Keratinocyte (primary cell): ENCODE results near the gene PODN. TPM values are rescaled to one million over a fixed set of nuclear protein-coding genes. Genes with fewer than 3 reads are reported as not detected.

Experiments
- DNase-seq: peaks from one replicate; pipeline ENCODE4 v3.0.0-alpha.2; 2011; ENCODE audit warnings: low read depth, missing footprints, low spot score
- FAIRE-seq: peaks from 2 replicates; lab custom pipeline; 2011; peaks lifted over from hg19 to GRCh38; lab: Jason Lieb, UNC
- H2AFZ ChIP-seq: 2 replicates; pipeline ENCODE4 v1.6.0; 2012; ENCODE audit warnings: low read length, control low read depth, inconsistent platforms; ENCODE audit not compliant: control insufficient read depth
- H3K27ac ChIP-seq: 2 replicates; pipeline ENCODE4 v1.5.1; 2011; ENCODE audit warnings: low read length; ENCODE audit not compliant: control insufficient read depth, insufficient read depth
- H3K27me3 ChIP-seq: 3 replicates; pipeline ENCODE4 v1.6.0; 2011; ENCODE audit warnings: low read length; ENCODE audit not compliant: control insufficient read depth, insufficient read depth; ENCODE audit errors: extremely low read depth
- H3K36me3 ChIP-seq, 2 experiments: 2 replicates in 1 of 2; 3 replicates in 1 of 2; pipeline ENCODE4 v1.5.1; 2011; ENCODE audit warnings: low read length in 2 of 2, mild to moderate bottlenecking in 1 of 2; ENCODE audit not compliant: control insufficient read depth in 2 of 2, insufficient read depth in 2 of 2; ENCODE audit errors: extremely low read depth in 1 of 2
- H3K4me1 ChIP-seq: 3 replicates; pipeline ENCODE4 v1.5.1; 2011; ENCODE audit warnings: low read length; ENCODE audit not compliant: control insufficient read depth, insufficient read depth; ENCODE audit errors: extremely low read depth
- H3K4me2 ChIP-seq: 3 replicates; pipeline ENCODE4 v1.6.0; 2011; ENCODE audit warnings: low read depth, low read length; ENCODE audit not compliant: control insufficient read depth, insufficient read depth; ENCODE audit errors: extremely low read depth
- H3K4me3 ChIP-seq, 3 experiments: fragments of 200-600 bp in 1 of 3; sonication (generic) in 1 of 3; 2 replicates in 2 of 3; 3 replicates in 1 of 3; pipeline ENCODE4 v1.5.1; 2011 to 2016; ENCODE audit warnings: low read length in 3 of 3, mild to moderate bottlenecking in 3 of 3, control low read depth in 2 of 3, inconsistent platforms in 1 of 3, low read depth in 1 of 3, mixed read lengths in 1 of 3, mixed run types in 1 of 3, moderate library complexity in 1 of 3; ENCODE audit not compliant: control insufficient read depth in 2 of 3, insufficient read depth in 2 of 3; ENCODE audit errors: extremely low read depth in 1 of 3
- H3K79me2 ChIP-seq: 2 replicates; pipeline ENCODE4 v1.6.0; 2012; ENCODE audit warnings: low read length; ENCODE audit not compliant: control insufficient read depth, insufficient read depth
- H3K9ac ChIP-seq: 3 replicates; pipeline ENCODE4 v1.6.0; 2011; ENCODE audit warnings: low read length; ENCODE audit not compliant: control insufficient read depth, insufficient read depth; ENCODE audit errors: extremely low read depth
- H3K9me1 ChIP-seq: 3 replicates; pipeline ENCODE4 v1.6.0; 2011; ENCODE audit warnings: low read length; ENCODE audit not compliant: control insufficient read depth, insufficient read depth; ENCODE audit errors: extremely low read depth
- H3K9me3 ChIP-seq: 2 replicates; pipeline ENCODE4 v1.5.1; 2012; ENCODE audit warnings: low read depth, low read length; ENCODE audit not compliant: control insufficient read depth
- H4K20me1 ChIP-seq: 3 replicates; pipeline ENCODE4 v1.6.0; 2011; ENCODE audit warnings: low read length; ENCODE audit not compliant: control insufficient read depth, insufficient read depth; ENCODE audit errors: extremely low read depth
- CTCF ChIP-seq, 3 experiments: IDR thresholded peaks in 1 of 3; conservative IDR thresholded peaks in 1 of 3; optimal IDR thresholded peaks in 1 of 3; 2 replicates in 2 of 3; 3 replicates in 1 of 3; pipeline versions ENCODE3 to v1.5.1; 2011; ENCODE audit warnings: low read length in 3 of 3, mild to moderate bottlenecking in 3 of 3, moderate library complexity in 2 of 3, control low read depth in 1 of 3, inconsistent platforms in 1 of 3; ENCODE audit not compliant: insufficient read depth in 2 of 3; ENCODE audit errors: extremely low read depth in 1 of 3
- EZH2 ChIP-seq: IDR thresholded peaks from one replicate; pipeline ENCODE4 v1.6.1; 2012; ENCODE audit warnings: inconsistent platforms, mild to moderate bottlenecking, low read length, moderate library complexity
- dilution Hi-C: fragments of 300-500 bp; cut with MboI; formaldehyde crosslinking; loops from one replicate; pipeline ENCODE4 v1.7.0; 2020; ENCODE audit warnings: low sequenced_read_pairs; ENCODE audit not compliant: extremely low pct_ligation_motif_present
- polyA plus RNA-seq, 5 experiments: library from polyadenylated mRNA; depleted of rRNA in 3 of 5; stranded (reverse) in 3 of 5; stranded (forward) in 1 of 5; unstranded in 1 of 5; fragments of >200 nt; gene quantifications; 1 replicate in 1 of 5; 2 replicates in 3 of 5; 3 replicates in 1 of 5; pipeline versions ENCODE4 v1.2.1 to v1.2.3, GENCODE V29; 2011 to 2012; ENCODE audit warnings: missing spikeins in 2 of 5, low read depth in 1 of 5, low replicate concordance in 1 of 5

The PODN gene
- polyA plus RNA-seq, 1 donor (not counting 4 experiments of a cell fraction or from before 2014, with no cell fraction given) = not detected

GRCh38 chr1:53070621-53071020 is 8.6 kb downstream of the PODN start:
- H3K36me3 ChIP-seq = no peaks in the 10 kb centered on the region
- H3K9ac ChIP-seq = no peak overlapping the region
- H3K27ac ChIP-seq = no peak overlapping the region
- no peaks in the 10 kb centered on the region for H3K4me1 ChIP-seq
- TF ChIP-seq EZH2 (no peak), CTCF (optimal IDR thresholded peaks at IDR 0.05 in 1 of 3, IDR thresholded peaks at IDR 0.05 in 1 of 3, conservative IDR thresholded peaks at IDR 0.05 in 1 of 3; ENCODE audit: extremely low read depth in 1 of 3, insufficient read depth in 2 of 3, low read length in 3 of 3) (no peak)
- H3K4me3 ChIP-seq = no peak overlapping the region
- no peaks in the 10 kb centered on the region for H3K79me2 ChIP-seq
- H3K9me3 ChIP-seq = no peaks in the 10 kb centered on the region
- H3K27me3 ChIP-seq = no peaks in the 10 kb centered on the region
- H3K4me2 ChIP-seq = no peak overlapping the region
- dilution Hi-C loops = no loop called here
- DNase-seq (no peak), FAIRE-seq (no peak)
- no peaks in the 10 kb centered on the region for H4K20me1 ChIP-seq
- H2AFZ ChIP-seq = no peak overlapping the region
- no peaks in the 10 kb centered on the region for H3K9me1 ChIP-seq

- Histone ChIP-seq H3K27me3 (no peaks in the 10 kb centered on the region), H3K4me2 (no peak overlapping the region), H3K9me3 (no peaks in the 10 kb centered on the region), H3K27ac (no peak overlapping the region), H3K36me3 (no peaks in the 10 kb centered on the region), H3K4me3 (no peak overlapping the region), H4K20me1 (no peaks in the 10 kb centered on the region), H3K79me2 (no peaks in the 10 kb centered on the region), H3K4me1 (no peaks in the 10 kb centered on the region), H2AFZ (no peak overlapping the region), H3K9me1 (no peaks in the 10 kb centered on the region), H3K9ac (no peak overlapping the region)
- DNase-seq (no peak), FAIRE-seq (no peak)
- dilution Hi-C loops = no loop called here
- TF ChIP-seq CTCF (optimal IDR thresholded peaks at IDR 0.05 in 1 of 3, IDR thresholded peaks at IDR 0.05 in 1 of 3, conservative IDR thresholded peaks at IDR 0.05 in 1 of 3; ENCODE audit: extremely low read depth in 1 of 3, insufficient read depth in 2 of 3, low read length in 3 of 3) (no peak), EZH2 (no peak)
Observed at GRCh38 chr1:53071167-53071865, 9.3 kb downstream of the PODN start.
